Measurements from ENCODE around the gene SSTR4.

SSTR4 gene

DNA sequence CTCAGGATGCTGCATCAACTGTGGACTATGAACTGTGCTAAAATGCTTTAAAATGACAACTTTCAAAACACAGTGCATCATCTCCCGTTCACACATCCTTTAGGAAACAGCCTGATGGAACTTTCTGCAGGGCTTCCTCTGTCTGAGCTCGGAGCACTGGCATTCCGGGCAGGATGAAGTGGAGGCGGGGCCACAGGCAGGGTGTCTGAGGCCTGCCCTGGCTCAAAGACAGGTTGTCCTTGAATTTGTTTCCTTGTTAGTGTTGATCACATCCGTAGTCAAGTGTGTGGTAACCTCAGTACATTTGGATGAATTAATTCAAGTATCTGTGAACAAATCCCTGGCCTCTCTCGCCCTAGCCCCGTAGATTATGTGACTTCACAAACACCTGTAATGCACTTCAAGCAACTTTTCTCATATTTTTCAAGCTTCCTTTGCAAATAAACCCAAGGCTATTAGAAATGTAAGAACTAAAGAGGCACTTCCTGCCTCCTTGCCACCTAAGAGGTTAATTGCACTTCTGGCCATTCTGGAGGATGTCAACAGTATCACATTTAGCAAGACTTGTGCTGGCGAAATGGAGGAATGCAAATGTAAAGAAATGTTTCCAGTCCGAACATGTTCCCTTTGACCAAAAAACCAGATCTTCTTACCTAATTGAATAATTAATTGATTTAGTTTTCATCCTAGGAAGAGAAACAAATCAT is 47.9 kb downstream of the SSTR4 start:
- Mint-ChIP-seq H3K4me3 (no peak overlapping the region), H3K27me3 (no peaks in the 10 kb centered on the region), H3K27ac (no peak overlapping the region), H3K36me3 (no peaks in the 10 kb centered on the region), H3K4me1 (no peaks in the 10 kb centered on the region), H3K9me3 (no peaks in the 10 kb centered on the region)

DNA sequence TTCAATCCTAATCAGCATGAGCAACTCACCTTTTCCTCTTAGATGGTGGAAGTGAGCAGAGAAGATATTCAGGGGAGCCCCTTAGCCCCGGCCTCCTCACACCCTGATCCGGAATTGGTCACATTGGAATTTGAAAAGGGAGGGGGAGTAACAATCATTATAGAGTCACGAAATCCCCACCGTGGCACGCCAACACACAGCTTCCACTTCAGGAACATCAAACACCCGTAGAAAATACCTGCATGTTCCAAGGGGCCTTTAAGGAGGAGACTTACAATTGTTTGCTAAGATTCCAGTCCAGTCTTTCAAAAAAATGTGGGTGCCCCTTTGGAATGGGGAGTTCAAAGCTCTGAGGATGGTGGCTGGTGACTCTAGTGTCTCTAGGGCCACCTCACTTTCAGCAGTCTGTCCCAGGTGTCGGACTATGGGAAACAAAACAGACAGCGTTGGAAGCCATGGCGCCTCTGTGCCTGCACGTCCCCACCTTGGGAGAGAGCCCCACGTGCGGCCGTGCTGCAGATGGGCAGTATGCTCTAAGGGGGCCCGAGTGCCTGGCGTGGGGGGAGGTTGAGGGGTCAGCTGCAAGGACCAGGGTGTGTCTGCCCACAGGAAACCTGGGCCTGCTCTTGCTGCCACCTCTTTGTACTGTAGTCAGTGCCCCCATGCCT is 48.6 kb downstream of the SSTR4 start:
- H3K4me3 Mint-ChIP-seq, result no peak overlapping the region
- no peaks in the 10 kb centered on the region for H3K9me3 Mint-ChIP-seq
- no peak overlapping the region for H3K27ac Mint-ChIP-seq
- no peaks in the 10 kb centered on the region for H3K36me3 Mint-ChIP-seq
- no peaks in the 10 kb centered on the region for H3K27me3 Mint-ChIP-seq
- H3K4me1 Mint-ChIP-seq, result no peaks in the 10 kb centered on the region

DNA sequence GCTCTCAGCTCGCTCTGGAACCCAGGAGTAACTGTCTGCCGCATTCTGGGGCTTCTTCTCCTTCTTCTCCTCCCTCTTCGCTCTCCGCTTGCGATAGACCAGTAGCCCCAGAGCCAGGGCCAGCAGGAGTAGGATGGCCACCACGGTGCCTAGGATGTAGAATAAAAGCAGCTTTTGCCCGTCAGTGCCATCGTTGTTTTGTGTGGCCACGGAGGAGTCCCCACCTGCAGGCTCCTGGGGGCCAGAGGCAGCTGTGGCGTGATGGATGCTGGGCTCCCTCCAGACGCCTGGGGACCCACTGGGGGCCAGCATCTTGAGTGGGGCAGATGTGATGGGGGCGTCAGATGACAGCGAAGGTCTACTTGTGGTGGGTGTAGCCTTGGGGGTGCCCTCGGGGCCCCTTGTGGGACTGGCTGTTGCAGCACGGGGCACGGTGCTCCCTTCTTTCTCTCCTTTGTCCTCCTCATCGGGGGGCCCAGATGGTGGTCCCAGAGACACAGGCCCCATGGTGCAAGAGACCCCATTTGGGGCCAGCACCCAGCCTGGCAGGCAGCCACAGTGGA is 49.3 kb downstream of the SSTR4 start:
- no peaks in the 10 kb centered on the region for H3K36me3 Mint-ChIP-seq
- no peaks in the 10 kb centered on the region for H3K4me1 Mint-ChIP-seq
- H3K27me3 Mint-ChIP-seq, result no peaks in the 10 kb centered on the region
- H3K9me3 Mint-ChIP-seq, result no peaks in the 10 kb centered on the region
- H3K27ac Mint-ChIP-seq, result no peak overlapping the region
- no peak overlapping the region for H3K4me3 Mint-ChIP-seq

DNA sequence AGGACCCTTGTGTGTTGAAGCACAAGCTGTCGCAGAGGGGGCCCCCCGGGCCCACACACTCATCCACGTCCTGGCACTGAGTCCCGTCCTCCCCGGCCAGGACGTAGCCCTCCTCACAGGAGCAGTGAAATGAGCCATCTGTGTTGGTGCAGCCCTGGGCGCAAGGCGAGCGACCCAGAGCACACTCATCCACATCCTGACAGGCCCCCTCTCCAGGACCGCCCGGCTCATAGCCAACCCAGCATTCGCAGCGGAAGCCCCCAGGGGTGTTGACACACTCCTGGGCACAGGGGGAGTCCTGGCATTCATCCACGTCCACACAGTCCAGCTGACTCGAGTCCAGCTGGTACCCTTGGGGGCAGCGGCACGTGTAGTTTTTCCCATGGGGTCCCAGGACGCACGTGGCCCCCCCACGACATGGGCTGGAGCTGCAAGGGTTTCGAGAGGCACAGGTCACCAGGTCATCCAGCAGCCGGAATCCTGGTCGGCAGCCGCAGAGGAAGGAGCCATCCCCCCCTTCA is 49.8 kb downstream of the SSTR4 start:
- Mint-ChIP-seq H3K27ac (no peak overlapping the region), H3K4me3 (no peak overlapping the region), H3K9me3 (no peaks in the 10 kb centered on the region), H3K36me3 (no peaks in the 10 kb centered on the region), H3K27me3 (no peaks in the 10 kb centered on the region), H3K4me1 (no peaks in the 10 kb centered on the region)

DNA sequence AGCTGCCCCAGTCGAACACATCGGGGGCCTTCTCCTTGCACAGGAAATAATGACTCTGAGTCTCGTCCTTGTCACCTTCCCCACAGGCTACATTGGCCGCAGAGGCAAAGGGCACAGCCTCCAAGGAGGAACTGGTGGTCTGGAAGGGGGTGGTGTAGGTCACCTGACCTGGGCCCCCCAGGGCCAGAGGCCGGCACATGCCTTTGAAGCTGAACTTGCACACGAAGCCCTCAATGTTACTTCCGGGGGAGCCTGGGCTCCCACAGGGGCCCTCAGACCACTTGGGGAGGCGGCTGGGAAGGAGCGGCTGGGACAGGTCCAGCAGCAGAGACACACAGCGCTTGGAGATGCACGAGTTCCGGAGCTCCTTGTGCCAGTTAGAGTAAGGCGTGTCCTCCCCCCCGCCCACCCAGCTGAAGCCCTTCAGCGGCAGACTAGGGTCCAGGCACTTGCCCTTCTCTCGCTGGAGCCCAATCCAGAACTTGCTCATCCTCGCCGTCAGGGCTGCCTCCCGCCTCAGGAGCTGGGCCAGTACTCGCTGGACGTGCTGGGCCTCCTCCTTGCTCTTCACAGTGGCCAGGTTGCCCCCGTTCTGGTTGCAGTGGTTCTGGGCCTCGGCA is 50.4 kb downstream of the SSTR4 start:
- H3K4me1 Mint-ChIP-seq, result no peaks in the 10 kb centered on the region
- H3K36me3 Mint-ChIP-seq, result no peaks in the 10 kb centered on the region
- no peaks in the 10 kb centered on the region for H3K9me3 Mint-ChIP-seq
- H3K27me3 Mint-ChIP-seq, result no peaks in the 10 kb centered on the region
- no peak overlapping the region for H3K27ac Mint-ChIP-seq
- H3K4me3 Mint-ChIP-seq, result no peak overlapping the region

DNA sequence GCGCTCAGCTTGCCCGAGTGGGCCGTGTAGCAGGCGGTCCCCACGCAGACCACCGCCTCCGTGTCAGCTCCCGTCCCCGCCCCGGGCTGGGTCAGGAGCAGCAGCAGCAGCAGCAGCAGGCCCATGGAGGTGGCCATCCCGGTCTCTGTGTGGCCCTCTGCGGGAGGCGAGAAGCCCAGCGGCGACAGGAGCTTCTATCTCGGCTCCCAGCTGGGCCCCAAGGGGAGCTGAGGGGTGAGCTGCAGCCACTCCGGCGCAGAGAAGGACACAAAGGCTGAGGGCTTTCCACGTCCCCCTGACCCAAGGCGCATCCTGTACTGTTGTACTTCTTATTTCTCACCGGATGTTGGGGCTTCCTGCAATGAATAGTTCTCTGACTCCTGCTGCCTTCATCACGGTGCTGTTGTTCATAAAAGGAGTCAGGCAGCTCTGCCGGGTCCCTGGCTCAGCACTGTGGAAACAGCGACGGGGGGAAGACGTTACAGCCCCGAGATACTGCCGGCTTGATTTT is 51.0 kb downstream of the SSTR4 start, which contains the start of gene CD93:
CD93 (minus strand) TSS at position 269 of the 511 bp plus-strand sequence; CDS start at position 137, 132 bp downstream.
- no peaks in the 10 kb centered on the region for H3K27me3 Mint-ChIP-seq
- H3K4me1 Mint-ChIP-seq, result no peaks in the 10 kb centered on the region
- no peaks in the 10 kb centered on the region for H3K36me3 Mint-ChIP-seq
- H3K27ac Mint-ChIP-seq, result no peak within 1 kb of the TSS
- H3K9me3 Mint-ChIP-seq, result no peaks in the 10 kb centered on the region
- H3K4me3 Mint-ChIP-seq, result no peak within 1 kb of the TSS

DNA sequence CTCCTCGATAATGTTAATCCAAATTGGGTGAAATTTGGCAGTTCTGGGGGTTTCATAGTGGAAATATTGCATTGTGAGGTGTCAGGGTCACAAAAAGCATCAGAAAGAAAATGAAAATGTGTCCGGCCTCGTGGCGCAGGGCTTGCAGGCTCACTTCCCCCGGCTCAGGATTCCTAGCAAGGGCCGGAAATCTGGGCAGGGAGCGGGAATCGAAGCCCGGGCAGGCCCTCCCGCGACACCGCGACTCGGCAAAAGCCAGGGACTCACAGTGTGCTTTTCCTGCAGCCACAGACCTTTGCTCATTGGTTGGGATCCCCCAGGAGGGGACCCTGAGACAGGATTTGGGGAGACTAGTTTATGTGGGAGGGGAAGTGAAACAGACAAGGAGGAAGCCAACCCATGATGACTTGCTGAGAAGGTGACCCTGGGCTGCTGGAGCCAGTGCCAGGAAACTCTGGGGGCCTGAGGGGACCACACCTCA is 51.9 kb downstream of the SSTR4 start:
- Mint-ChIP-seq H3K27me3 (no peaks in the 10 kb centered on the region), H3K4me1 (no peaks in the 10 kb centered on the region), H3K36me3 (no peaks in the 10 kb centered on the region), H3K9me3 (no peaks in the 10 kb centered on the region), H3K27ac (no peak overlapping the region), H3K4me3 (no peak overlapping the region)

DNA sequence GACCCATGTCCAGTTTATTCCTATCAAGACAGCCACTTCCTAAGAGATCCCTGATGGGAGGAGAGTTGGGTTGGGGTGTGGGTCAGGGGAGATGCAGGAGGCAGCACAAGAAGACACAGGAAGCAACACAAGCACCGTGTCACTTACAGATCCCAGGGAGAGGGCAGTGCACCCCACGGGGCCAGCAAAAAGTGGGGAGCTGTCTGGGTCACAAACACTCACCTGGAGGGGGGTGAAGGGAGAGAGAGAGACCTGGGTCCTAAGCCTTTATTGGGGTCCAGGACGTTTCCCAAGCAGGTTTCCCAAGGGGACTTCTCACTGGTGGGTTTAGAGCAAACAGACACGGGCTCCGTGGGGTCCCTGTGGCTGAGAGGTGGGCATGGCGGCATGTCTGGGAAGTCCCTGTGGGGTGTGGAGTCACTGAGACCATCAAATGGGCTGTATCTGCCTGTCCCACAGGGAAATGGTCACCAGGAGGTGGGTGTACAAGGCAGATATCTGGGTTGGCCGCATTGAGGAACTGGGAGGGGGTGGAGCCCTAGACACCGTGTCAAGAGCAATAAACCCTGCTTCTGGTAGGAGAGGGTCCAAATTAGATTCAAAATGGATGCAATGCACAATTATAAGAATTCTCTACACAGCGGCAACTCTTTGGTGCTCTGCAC is 52.6 kb downstream of the SSTR4 start:
- no peaks in the 10 kb centered on the region for H3K27me3 Mint-ChIP-seq
- H3K9me3 Mint-ChIP-seq, result no peaks in the 10 kb centered on the region
- no peaks in the 10 kb centered on the region for H3K4me1 Mint-ChIP-seq
- H3K27ac Mint-ChIP-seq, result no peak overlapping the region
- H3K4me3 Mint-ChIP-seq, result no peak overlapping the region
- H3K36me3 Mint-ChIP-seq, result no peaks in the 10 kb centered on the region

Measured in activated naive CD4-positive, alpha-beta T cell treated with anti-CD3 and anti-CD28 coated beads, Interleukin-2, amount 50 U/mL, for 24 hours (primary cell).